Endothelial cell of umbilical vein (primary cell): ENCODE data around the gene ZBTB7B. TPM values are rescaled to one million over a fixed set of nuclear protein-coding genes. Genes with fewer than 3 reads are reported as not detected.

Experiments used
- BruUV-seq: library from RNA; stranded (reverse); fragments of 400-500 nt; replicated peaks from 2 replicates; lab custom pipeline; 2021; lab: Mats Ljungman, UMichigan
- CTCF ChIA-PET: fragments of 300-600, 350-600 bp; sonication (Branson Sonifier 250); formaldehyde crosslinking; loops from one replicate; lab custom pipeline; 2021; ENCODE audit warnings: antibody characterized with exemption, inconsistent platforms; lab: Charles Lee
- POLR2A ChIA-PET: fragments of 300-600, 350-600 bp; sonication (Branson Sonifier 250); formaldehyde crosslinking; loops from one replicate; lab custom pipeline; 2021; ENCODE audit warnings: antibody characterized with exemption, inconsistent platforms; lab: Charles Lee
- DNase-seq: peaks from one replicate; pipeline ENCODE4 v3.0.0-alpha.2; 2011; ENCODE audit warnings: low read depth, low spot score
- FAIRE-seq: peaks from 2 replicates; lab custom pipeline; 2011; peaks lifted over from hg19 to GRCh38; lab: Jason Lieb, UNC
- H2AFZ ChIP-seq: 2 replicates; pipeline ENCODE4 v1.6.0; 2012; ENCODE audit warnings: low read depth, low read length, control low read depth, inconsistent platforms
- H3K27ac ChIP-seq: 2 replicates; pipeline ENCODE4 v1.5.1; 2011; ENCODE audit warnings: low read depth, mild to moderate bottlenecking, control low read depth, low read length, moderate library complexity; ENCODE audit not compliant: insufficient read depth
- H3K27me3 ChIP-seq, 2 experiments: 2 replicates each; pipeline versions ENCODE4 v1.6.0 to v1.6.1; 2011; ENCODE audit warnings: low read length in 2 of 2, mixed read lengths in 1 of 2; ENCODE audit not compliant: control insufficient read depth in 2 of 2, insufficient read depth in 2 of 2
- H3K36me3 ChIP-seq, 2 experiments: 2 replicates in 1 of 2; 3 replicates in 1 of 2; pipeline ENCODE4 v1.5.1; 2011; ENCODE audit warnings: low read length in 2 of 2, mild to moderate bottlenecking in 1 of 2, moderate library complexity in 1 of 2; ENCODE audit not compliant: control insufficient read depth in 2 of 2, insufficient read depth in 2 of 2; ENCODE audit errors: extremely low read depth in 1 of 2
- H3K4me1 ChIP-seq: 3 replicates; pipeline ENCODE4 v1.5.1; 2011; ENCODE audit warnings: mild to moderate bottlenecking, low read length; ENCODE audit not compliant: control insufficient read depth, insufficient read depth; ENCODE audit errors: extremely low read depth
- H3K4me2 ChIP-seq: 2 replicates; pipeline ENCODE4 v1.6.1; 2011; ENCODE audit warnings: low read length, control low read depth, mixed read lengths; ENCODE audit not compliant: insufficient read depth
- H3K4me3 ChIP-seq, 3 experiments: fragments of 200-600 bp in 1 of 3; sonication (generic), shearing (Covaris generic) in 1 of 3; replicated peaks in 1 of 3; 2 replicates each; pipeline ENCODE4 v1.5.1; 2011 to 2016; ENCODE audit warnings: control low read depth in 3 of 3, low read length in 3 of 3, mild to moderate bottlenecking in 2 of 3, inconsistent platforms in 1 of 3, low read depth in 1 of 3, moderate library complexity in 1 of 3; ENCODE audit not compliant: insufficient read depth in 1 of 3
- H3K79me2 ChIP-seq: 2 replicates; pipeline ENCODE4 v1.6.0; 2012; ENCODE audit warnings: low read length, inconsistent platforms; ENCODE audit not compliant: control insufficient read depth, insufficient read depth
- H3K9ac ChIP-seq: replicated peaks from 2 replicates; pipeline ENCODE3; 2011; ENCODE audit warnings: low read length, control low read depth; ENCODE audit not compliant: insufficient read depth; ENCODE audit errors: extremely low read depth
- H3K9me1 ChIP-seq: replicated peaks from 3 replicates; pipeline ENCODE4 v1.6.0; 2011; ENCODE audit warnings: mild to moderate bottlenecking, low read length; ENCODE audit not compliant: control insufficient read depth, insufficient read depth; ENCODE audit errors: extremely low read depth
- H3K9me3 ChIP-seq: replicated peaks from 2 replicates; pipeline ENCODE4 v1.5.1; 2012; ENCODE audit warnings: low read length, inconsistent platforms; ENCODE audit not compliant: control insufficient read depth, insufficient read depth
- H4K20me1 ChIP-seq: replicated peaks from 2 replicates; pipeline ENCODE3; 2011; ENCODE audit warnings: mild to moderate bottlenecking, low read length; ENCODE audit not compliant: control insufficient read depth, insufficient read depth; ENCODE audit errors: extremely low read depth
- CTCF ChIP-seq, 2 donors: IDR thresholded peaks; 1 replicate in 1 of 2; 2 replicates in 1 of 2; pipeline ENCODE4 v1.5.1; 2011; ENCODE audit warnings: low read length in 2 of 2, mild to moderate bottlenecking in 2 of 2, moderate library complexity in 2 of 2, control low read depth in 1 of 2, inconsistent platforms in 1 of 2, low read depth in 1 of 2; ENCODE audit not compliant: insufficient read depth in 1 of 2; ENCODE audit errors: extremely low read depth in 1 of 2
- EZH2 ChIP-seq: IDR thresholded peaks from 2 replicates; pipeline ENCODE4 v1.6.1; 2012; ENCODE audit warnings: borderline replicate concordance, low read depth, mild to moderate bottlenecking, moderate library complexity, low read length, inconsistent platforms; ENCODE audit not compliant: severe bottlenecking
- FOS ChIP-seq: IDR thresholded peaks from 2 replicates; pipeline ENCODE4 v1.6.1; 2011; ENCODE audit warnings: mild to moderate bottlenecking, low read length, moderate library complexity, borderline replicate concordance; ENCODE audit not compliant: insufficient read depth
- GATA2 ChIP-seq: IDR thresholded peaks from 2 replicates; pipeline ENCODE4 v1.7.0; 2011; ENCODE audit warnings: low read depth, mild to moderate bottlenecking, moderate library complexity, mixed read lengths, low read length; ENCODE audit not compliant: insufficient read length, insufficient read depth
- JUN ChIP-seq: IDR thresholded peaks from 2 replicates; pipeline ENCODE4 v1.6.1; 2011; ENCODE audit warnings: borderline replicate concordance, low read depth; ENCODE audit not compliant: insufficient read length, insufficient read depth
- MAX ChIP-seq: IDR thresholded peaks from 2 replicates; pipeline ENCODE4 v1.6.1; 2011; ENCODE audit not compliant: insufficient read depth, insufficient read length
- MYC ChIP-seq: IDR thresholded peaks from one replicate; pipeline ENCODE4 v1.6.1; 2011; ENCODE audit warnings: mild to moderate bottlenecking, low read depth, low read length
- POLR2A ChIP-seq: IDR thresholded peaks from 2 replicates; pipeline ENCODE4 v1.6.1; 2012; ENCODE audit warnings: low read depth, mild to moderate bottlenecking, control low read depth, low read length
- POLR2AphosphoS5 ChIP-seq: IDR thresholded peaks from 2 replicates; pipeline ENCODE4 v1.6.1; 2012; ENCODE audit warnings: low read depth, mild to moderate bottlenecking, control low read depth, low read length, moderate library complexity; ENCODE audit not compliant: insufficient read depth
- dilution Hi-C: fragments of 300-500 bp; cut with MboI; formaldehyde crosslinking; loops from one replicate; pipeline ENCODE4 v1.15.0; 2019; ENCODE audit warnings: low sequenced_read_pairs; ENCODE audit not compliant: extremely low pct_ligation_motif_present
- intact Hi-C: fragments of 100-400 bp; cut with micrococcal nuclease; formaldehyde crosslinking; loops from one replicate; pipeline ENCODE4 v1.10.0; 2022
- polyA plus RNA-seq, 4 experiments: library from polyadenylated mRNA; depleted of rRNA in 3 of 4; stranded (reverse) in 3 of 4; unstranded in 1 of 4; fragments of >200 nt; gene quantifications; 2 replicates each; pipeline versions ENCODE4 v1.2.1 to v1.2.3, GENCODE V29; 2011 to 2012; ENCODE audit warnings: missing spikeins in 1 of 4
- total RNA-seq: library from RNA; stranded (reverse); gene quantifications from 2 replicates; pipeline ENCODE4 v1.2.3, GENCODE V29; 2021

The ZBTB7B gene
- total and polyA plus RNA-seq, 2 donors (not counting 3 experiments of a cell fraction or from before 2014, with no cell fraction given), result 20.0 to 26.2 TPM

- H3K4me3 ChIP-seq, result peak within 1 kb of the TSS; percentile 64 to 88 (median 87)
- peak within 1 kb of the TSS; percentile 94 for H3K4me2 ChIP-seq
- peak within 1 kb of the TSS; percentile 20 for H2AFZ ChIP-seq
- DNase-seq (peak; percentile 100), FAIRE-seq (peak; percentile 98)
- peak within 1 kb of the TSS; percentile 92 for H3K9ac ChIP-seq
- H3K4me1 ChIP-seq, result peaks cover 36% of the 10 kb centered on the region
- H3K79me2 ChIP-seq, result peaks cover 51% of the 10 kb centered on the region
- BruUV-seq, result no TSS peak
- H3K9me1 ChIP-seq, result no peaks in the 10 kb centered on the region
- POLR2A ChIA-PET, result interaction anchor here (0.7 to 2.7 kb wide), 4 partner anchors 9 to 22 kb away, joined by 3 to 24 read pairs (median 4); partner anchors contain the start of genes FLAD1 and PYGO2
- peak within 1 kb of the TSS; percentile 99 for H3K27ac ChIP-seq
- CTCF ChIA-PET, result interaction anchor here (0.7 to 8.5 kb wide), 17 partner anchors 9 to 415 kb away, joined by 3 to 81 read pairs (median 6); partner anchors contain the start of genes FLAD1, LENEP, PBXIP1 and PYGO2
- H3K36me3 ChIP-seq, result no peaks in the 10 kb centered on the region
- H4K20me1 ChIP-seq, result no peaks in the 10 kb centered on the region
- intact Hi-C loops (loop anchor here (1.0 to 10.0 kb wide), 6 partner anchors 9 to 489 kb away; partner anchors contain the start of genes EFNA1, FLAD1 and PYGO2), dilution Hi-C loops (no loop called here)
- H3K9me3 ChIP-seq, result no peaks in the 10 kb centered on the region
- TF ChIP-seq POLR2AphosphoS5, result no peak
- no peak for TF ChIP-seq GATA2
- no peak for TF ChIP-seq EZH2
- TF ChIP-seq POLR2A, result peak; percentile 60
- no peak for TF ChIP-seq CTCF (IDR thresholded peaks at IDR 0.05; ENCODE audit: extremely low read depth in 1 of 2, insufficient read depth in 1 of 2, low read depth in 1 of 2, low read length in 2 of 2)
- TF ChIP-seq MAX, result peak; percentile 86
- TF ChIP-seq MYC, result no peak
- TF ChIP-seq JUN, result no peak
- TF ChIP-seq FOS, result peak; percentile 46
- H3K27me3 ChIP-seq, result no peaks in the 10 kb centered on the region
Observed at GRCh38 chr1:154974102-154974807, 28.3 kb upstream of the ZBTB7B start, which contains the start of gene CKS1B. TSS of gene CKS1B (plus strand) at chr1:154974681. CDS start at chr1:154974746, 65 bp downstream.
